ENCODE measurements around the gene ZNF12.
A peak's percentile ranks its signal among the peaks of the same experiment; 100 is the strongest.
"Not testable (repeated sequence)": the region's sequence is repeated elsewhere in the genome, so short reads cannot be mapped to it uniquely, and the experiment has no call there.

ZNF12 gene

GRCh38 chr7:6706666-6707407, at the start of gene ZNF12:
Gene ZNF12, minus strand, starts transcription at chr7:6706947. Its CDS starts 1,774 bp downstream, at chr7:6705173.
- peak; percentile 94 for DNase-seq (ENCODE audit: extremely low spot score, insufficient read length, low read depth)

GRCh38 chr7:6753964-6754363, 47.2 kb upstream of the ZNF12 start, which contains the start of gene RSPH10B2:
Gene RSPH10B2, plus strand, starts transcription at chr7:6754103. Its CDS starts 3,575 bp downstream, at chr7:6757678.
- not testable (repeated sequence) for FAIRE-seq

More at GRCh38 chr7:6706666-6707407, at the start of gene ZNF12:
- FAIRE-seq = peak; percentile 87

GRCh38 chr7:6750173-6750572, 43.4 kb upstream of the ZNF12 start:
- FAIRE-seq; DNase-seq (ENCODE audit: extremely low spot score, insufficient read length, low read depth): not testable (repeated sequence)

More at GRCh38 chr7:6753964-6754363, 47.2 kb upstream of the ZNF12 start, which contains the start of gene RSPH10B2:
- not testable (repeated sequence) for DNase-seq (ENCODE audit: extremely low spot score, insufficient read length, low read depth)

DNA sequence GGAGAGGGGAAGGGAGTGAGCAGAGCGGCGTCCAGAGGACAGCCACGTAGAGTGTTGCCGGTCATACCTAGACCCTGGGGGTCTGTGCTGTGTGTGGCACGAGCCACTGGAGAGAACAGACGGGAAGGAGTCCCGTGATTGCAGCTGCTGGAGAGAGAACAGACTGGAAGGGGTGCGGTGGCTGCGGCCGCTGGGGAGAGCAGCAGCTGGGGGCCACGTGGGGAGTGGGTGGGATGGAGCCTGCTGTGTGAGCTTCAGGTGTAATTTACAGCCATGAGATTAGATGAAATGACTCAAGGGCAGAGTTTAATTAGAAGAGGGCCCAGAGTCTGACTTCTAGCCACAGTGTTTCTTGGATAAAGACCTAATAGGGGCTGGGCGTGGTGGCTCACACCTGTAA, 42.6 kb upstream of the ZNF12 start:
- DNase-seq (ENCODE audit: extremely low spot score, insufficient read length, low read depth); FAIRE-seq: not testable (repeated sequence)

DNA sequence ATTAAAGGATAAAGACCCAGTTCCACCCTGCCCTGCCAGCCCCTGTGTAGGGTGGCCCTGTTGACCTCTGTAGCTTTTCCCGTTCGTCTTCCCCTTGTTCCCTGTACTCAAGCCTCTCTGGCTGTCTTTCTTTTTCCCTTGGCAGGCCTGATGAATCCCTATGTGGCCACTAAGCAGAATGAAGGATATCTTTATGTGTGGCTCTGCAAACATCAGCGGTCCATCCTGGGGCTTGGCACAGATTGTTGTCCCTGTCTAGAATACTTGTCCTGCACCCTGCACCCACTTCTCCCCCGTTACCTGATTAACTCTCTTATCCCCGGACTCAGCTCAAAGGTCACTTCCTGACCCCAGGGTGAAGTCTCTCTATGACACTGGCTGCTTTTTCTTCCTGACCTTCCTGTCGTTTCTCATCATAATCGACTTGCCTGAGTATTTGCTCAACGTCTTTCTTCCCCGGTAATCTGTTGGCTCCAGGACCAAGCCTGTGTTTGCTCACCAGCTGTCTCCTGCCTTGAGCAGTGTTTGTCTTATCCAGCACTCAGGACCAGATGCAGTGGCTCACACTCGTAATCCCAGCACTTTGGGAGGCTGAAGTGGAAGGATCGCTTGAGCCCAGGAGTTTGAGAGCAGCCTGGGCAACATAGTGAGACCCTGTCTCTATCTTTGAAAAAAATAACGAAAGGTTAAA, 37.8 kb upstream of the ZNF12 start:
- not testable (repeated sequence) for DNase-seq (ENCODE audit: extremely low spot score, insufficient read length, low read depth); FAIRE-seq

- DNase-seq (ENCODE audit: extremely low spot score, insufficient read length, low read depth); FAIRE-seq: not testable (repeated sequence)
These were observed 31.7 kb upstream of the ZNF12 start for GRCh38 chr7:6738415-6738814.

GRCh38 chr7:6730343-6730633, 23.5 kb upstream of the ZNF12 start:
- no peak for DNase-seq (ENCODE audit: extremely low spot score, insufficient read length, low read depth)
- no peak for FAIRE-seq

DNA sequence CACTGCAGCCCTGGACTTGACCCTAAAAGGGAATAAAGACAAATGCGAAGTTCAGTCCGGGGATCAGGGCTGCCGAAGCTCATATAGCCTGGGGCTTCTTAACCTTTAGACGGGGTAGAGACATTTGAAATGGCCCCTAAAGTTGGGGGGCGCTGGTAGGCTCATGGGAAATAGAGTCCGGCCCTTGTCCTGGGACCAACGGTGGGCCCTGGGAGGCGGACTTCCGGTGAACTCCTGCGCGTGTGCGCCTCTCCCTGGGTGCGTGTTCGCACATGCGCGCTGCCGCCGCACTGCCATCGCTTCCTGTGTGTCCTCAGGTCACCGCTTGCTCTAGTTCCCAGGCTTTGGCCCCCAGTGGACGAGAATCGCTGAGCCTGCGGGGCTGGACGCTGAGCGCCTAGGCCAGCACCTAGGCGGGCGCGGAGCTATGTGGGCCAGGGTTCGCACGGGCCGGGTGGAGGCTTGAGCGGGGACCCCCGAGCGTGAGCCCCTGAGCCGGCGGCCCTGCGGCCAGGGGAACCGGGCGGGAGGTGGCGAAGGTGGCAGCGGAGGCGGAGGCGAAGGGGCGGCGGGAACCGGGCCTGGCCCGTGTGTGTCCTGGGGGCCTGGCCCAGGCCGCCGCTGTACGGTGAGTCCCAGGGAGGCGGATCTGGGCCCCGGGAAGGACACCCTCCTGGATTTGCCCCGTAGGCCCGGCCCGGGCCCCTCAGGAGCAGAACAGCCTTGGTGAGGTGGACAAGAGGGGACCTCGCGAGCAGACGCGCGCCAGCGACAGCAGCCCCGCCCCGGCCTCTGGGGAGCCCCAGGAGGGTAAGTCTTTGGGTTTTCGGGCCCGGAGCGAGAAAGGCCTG, 23.0 kb upstream of the ZNF12 start:
- FAIRE-seq = peak; percentile 90
- DNase-seq (ENCODE audit: extremely low spot score, insufficient read length, low read depth) = peak; percentile 76

DNA sequence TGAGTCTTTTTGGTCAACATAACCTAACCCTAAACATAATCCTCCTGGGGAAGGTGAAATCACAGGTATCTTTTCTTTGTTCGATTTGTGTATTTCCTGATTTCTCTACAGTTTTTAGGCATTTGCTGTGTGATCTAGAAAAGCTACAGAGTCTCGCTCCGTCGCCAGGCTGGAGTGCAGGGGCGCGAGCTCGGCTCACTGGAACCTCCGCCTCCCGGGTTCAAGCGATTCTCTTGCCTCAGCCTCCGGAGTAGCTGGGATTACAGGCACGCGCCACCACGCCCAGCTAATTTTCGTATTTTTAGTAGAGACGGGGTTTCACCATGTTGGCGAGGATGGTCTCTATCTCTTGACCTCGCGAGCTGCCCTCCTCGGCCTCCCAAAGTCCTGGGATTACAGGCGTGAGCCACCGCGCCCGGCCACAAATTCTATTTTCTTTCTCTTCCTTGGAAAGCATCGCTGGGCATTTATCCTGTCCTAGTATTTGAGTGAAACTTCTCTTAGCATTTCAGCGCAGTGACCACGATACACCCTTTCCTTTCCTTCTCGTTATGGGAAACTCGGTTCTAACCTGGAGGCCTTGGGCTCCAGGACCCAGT, 22.2 kb upstream of the ZNF12 start:
- not testable (repeated sequence) for FAIRE-seq; DNase-seq (ENCODE audit: extremely low spot score, insufficient read length, low read depth)

GRCh38 chr7:6727663-6728062, 20.9 kb upstream of the ZNF12 start:
- DNase-seq (ENCODE audit: extremely low spot score, insufficient read length, low read depth) = no peak
- FAIRE-seq = no peak

DNA sequence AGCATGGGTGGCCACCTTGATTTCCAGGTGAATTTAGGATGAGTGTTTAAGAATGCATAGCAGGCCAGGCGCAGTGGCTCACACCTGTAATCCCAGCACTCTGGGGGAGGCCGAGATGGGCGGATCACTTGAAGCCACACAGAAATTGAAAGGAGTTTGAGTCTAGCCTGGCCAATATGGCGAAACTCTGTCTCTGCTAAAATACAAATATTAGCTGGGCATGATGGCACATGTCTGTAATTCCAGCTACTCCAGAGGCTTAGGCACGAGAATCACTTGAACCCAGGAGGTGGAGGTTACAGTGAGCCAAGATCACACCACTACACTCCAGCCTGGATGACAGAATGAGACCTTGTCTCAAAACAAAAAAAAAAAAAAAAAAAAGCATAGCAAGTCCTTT, 19.6 kb upstream of the ZNF12 start:
- not testable (repeated sequence) for DNase-seq (ENCODE audit: extremely low spot score, insufficient read length, low read depth); FAIRE-seq

- DNase-seq (ENCODE audit: extremely low spot score, insufficient read length, low read depth) = peak; percentile 65
- peak; percentile 84 for FAIRE-seq
These were observed 18.3 kb upstream of the ZNF12 start for GRCh38 chr7:6725003-6725402.

DNA sequence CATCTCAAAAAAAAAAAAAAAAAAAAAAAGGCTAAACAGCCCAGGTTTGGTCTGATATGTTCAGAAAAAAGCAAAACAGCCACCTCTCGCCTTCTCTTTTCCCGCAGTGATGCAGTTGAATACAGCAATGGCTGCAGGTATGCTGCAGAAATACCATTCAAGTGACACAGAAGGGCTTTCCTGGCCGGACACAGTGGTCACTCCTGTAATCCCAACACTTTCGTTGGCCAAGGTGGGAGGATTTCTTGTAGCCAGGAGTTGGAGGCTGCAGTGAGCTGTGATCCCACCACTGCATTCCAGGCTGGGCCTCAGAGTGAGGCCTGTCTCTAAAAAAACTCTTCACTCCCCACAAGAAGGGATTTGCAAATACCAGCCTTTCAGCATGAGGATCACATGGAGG, 17.6 kb upstream of the ZNF12 start:
- not testable (repeated sequence) for FAIRE-seq; DNase-seq (ENCODE audit: extremely low spot score, insufficient read length, low read depth)

DNA sequence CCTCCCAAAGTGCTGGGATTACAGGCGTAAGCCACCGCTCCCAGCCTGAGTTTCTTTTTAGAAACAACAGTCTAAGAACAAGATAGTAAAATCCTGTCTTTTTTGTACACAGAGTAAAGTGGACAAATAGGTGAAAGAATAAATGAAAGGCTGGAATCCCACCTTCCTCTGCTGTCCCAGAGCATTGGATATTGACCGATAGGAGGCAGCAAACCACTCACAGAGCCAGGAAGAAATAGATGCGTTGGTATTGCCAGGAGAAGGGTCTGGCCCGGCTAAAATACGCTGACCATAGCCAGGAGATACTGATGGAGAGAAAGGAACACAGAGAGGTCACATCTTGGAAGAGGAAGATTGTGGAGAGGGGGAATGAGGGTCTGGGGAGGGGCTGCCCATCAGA, 11.4 kb upstream of the ZNF12 start:
- FAIRE-seq (no peak), DNase-seq (ENCODE audit: extremely low spot score, insufficient read length, low read depth) (no peak)

DNA sequence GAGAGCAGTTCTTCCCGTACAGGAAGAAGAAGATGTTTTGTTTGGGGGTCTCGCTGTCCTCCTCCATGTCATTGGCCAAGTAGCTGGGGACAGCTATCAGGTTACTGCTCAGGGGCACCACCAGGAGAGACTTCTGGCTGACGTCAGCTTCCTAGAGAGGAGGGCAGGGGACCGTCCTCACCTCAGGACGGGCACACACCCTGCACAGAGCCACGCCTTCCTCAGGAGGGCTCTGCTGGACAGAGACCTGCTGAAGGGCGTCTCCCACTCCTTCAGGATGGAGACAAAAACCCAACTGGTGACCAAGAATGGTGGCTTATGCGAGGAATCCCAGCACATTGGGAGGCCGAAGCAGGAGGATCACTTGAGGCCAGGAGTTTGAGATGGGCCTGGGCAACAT, 9.2 kb upstream of the ZNF12 start:
- not testable (repeated sequence) for FAIRE-seq; DNase-seq (ENCODE audit: extremely low spot score, insufficient read length, low read depth)

DNA sequence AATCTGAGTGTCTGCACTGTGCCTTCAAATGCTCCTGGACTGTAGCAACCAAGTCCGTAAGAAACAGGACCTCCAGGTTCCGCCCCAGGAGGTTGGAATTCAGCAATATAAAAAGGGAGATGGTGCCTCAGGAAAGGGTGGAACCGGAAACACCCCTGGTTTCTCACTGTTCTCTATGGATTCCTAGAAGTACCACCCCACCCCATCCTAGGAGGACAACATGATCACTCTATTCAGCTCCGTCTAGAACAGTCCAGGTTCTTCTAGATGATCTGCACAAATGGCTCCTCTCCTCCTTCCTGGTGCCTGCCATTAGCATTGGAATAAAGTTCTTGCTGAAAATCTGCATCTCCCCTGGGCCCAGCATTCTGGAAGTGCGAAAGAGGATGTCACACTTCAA, 7.6 kb upstream of the ZNF12 start:
- FAIRE-seq (no peak), DNase-seq (ENCODE audit: extremely low spot score, insufficient read length, low read depth) (no peak)

DNA sequence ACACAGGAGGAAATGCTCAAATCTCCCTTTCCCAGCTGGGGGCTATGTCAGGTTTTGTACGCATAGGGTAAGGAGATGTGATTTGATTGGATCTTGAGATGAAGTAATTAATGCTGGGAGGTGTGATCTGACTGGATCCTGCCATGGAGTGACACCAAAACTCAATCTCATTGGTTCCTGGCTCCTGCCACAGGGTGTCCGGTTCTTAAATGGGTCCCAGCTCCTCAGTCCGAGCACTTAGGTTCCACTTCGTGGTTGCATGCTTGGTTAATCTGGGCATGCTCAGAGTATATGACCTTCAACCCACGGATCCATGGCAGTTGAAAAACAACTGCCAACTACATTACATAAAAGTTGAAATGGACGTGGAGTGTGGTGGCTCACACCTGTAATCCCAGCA, 3.1 kb upstream of the ZNF12 start:
- FAIRE-seq = no peak
- DNase-seq (ENCODE audit: extremely low spot score, insufficient read length, low read depth) = no peak

- DNase-seq (ENCODE audit: extremely low spot score, insufficient read length, low read depth) (no peak), FAIRE-seq (no peak)
These were observed 1.6 kb upstream of the ZNF12 start for GRCh38 chr7:6708304-6708703.

DNA sequence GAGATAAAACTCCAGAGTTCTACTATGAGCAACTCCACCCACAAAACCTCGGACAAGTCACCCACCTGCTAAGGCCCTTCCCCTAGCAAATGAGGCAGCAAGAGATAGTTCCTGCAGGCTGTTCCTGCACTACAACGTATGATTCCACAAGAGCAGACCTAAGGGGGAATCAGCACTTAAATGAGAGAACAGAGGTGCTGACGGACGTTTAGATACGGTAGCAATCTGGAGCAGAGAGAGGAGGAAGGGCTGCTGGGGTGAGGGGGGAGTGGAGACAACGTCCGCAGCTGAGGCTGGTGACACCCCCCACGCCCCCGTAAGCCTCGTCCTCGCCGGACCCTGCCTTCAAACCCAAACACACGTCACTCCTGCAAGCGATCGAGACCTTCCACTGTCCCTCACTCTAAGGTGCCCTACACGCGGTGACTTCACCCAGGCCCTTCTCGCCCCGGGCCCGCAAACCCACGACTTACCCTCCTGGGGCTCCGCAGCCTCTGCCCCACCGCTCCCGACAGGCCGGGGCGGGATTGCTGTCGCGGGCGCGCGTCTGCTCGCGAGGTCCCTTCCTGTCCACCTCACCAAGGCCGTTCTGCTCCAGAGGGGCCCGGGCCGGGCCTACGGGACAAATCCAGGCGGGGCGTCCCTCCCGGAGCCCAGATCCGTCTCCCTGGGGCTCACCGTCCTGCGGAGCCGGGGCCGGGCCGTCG, 635 bp downstream of the ZNF12 start:
- FAIRE-seq = no peak
- DNase-seq (ENCODE audit: extremely low spot score, insufficient read length, low read depth) = peak; percentile 9

Data from GM18507 (cell line).